GM23338 (cell line): ENCODE measurements around the gene RPL7L1. TPM values are rescaled to one million over a fixed set of nuclear protein-coding genes. Genes with fewer than 3 reads are reported as not detected.
A peak's percentile ranks its signal among the peaks of the same experiment; 100 is the strongest.

Experiments used
- ATAC-seq: fragments of 200-7000 bp; cut with Tn5 transposase; 3 replicates; pipeline ENCODE4 v1.9.1; 2020
- DNase-seq: peaks from one replicate; pipeline ENCODE4 v3.0.0-alpha.2; 2015; ENCODE audit warnings: low spot score
- H2AFZ ChIP-seq: fragments of 200-600 bp; sonication (generic); 2 replicates; pipeline ENCODE4 v1.8.0; 2016; ENCODE audit warnings: antibody characterized with exemption, mild to moderate bottlenecking, moderate library complexity
- H3F3A ChIP-seq: fragments of 200-600 bp; sonication (generic); replicated peaks from 2 replicates; pipeline ENCODE4 v1.8.0; 2017; ENCODE audit warnings: antibody characterized with exemption, mixed run types, low read depth
- H3K27ac ChIP-seq: fragments of 200-600 bp; sonication (generic); 2 replicates; pipeline ENCODE4 v1.6.1; 2016; ENCODE audit warnings: low read depth
- H3K27me3 ChIP-seq: fragments of 200-600 bp; sonication (generic); 2 replicates; pipeline ENCODE4 v1.8.0; 2016; ENCODE audit warnings: mild to moderate bottlenecking, mixed run types, moderate library complexity; ENCODE audit not compliant: insufficient read depth
- H3K36me3 ChIP-seq: fragments of 200-600 bp; sonication (generic); 2 replicates; pipeline ENCODE4 v1.8.0; 2016; ENCODE audit warnings: mild to moderate bottlenecking; ENCODE audit not compliant: insufficient read depth
- H3K4me1 ChIP-seq: fragments of 200-600 bp; sonication (generic); 2 replicates; pipeline ENCODE4 v1.8.0; 2016; ENCODE audit warnings: mild to moderate bottlenecking, moderate library complexity; ENCODE audit not compliant: insufficient read depth
- H3K4me2 ChIP-seq: fragments of 200-600 bp; sonication (generic); 2 replicates; pipeline ENCODE4 v1.7.1; 2017; ENCODE audit warnings: mixed run types
- H3K4me3 ChIP-seq: fragments of 200-600 bp; sonication (generic); 2 replicates; pipeline ENCODE4 v1.6.1; 2016; ENCODE audit warnings: mixed run types
- H3K79me2 ChIP-seq: fragments of 200-600 bp; sonication (generic); replicated peaks from 2 replicates; pipeline ENCODE4 v1.8.0; 2017; ENCODE audit warnings: mild to moderate bottlenecking; ENCODE audit not compliant: insufficient read depth
- H3K9me2 ChIP-seq: fragments of 200-600 bp; sonication (generic); 2 replicates; pipeline ENCODE4 v1.8.0; 2017; ENCODE audit not compliant: insufficient read depth
- H4K20me1 ChIP-seq: fragments of 200-600 bp; sonication (generic); replicated peaks from 2 replicates; pipeline ENCODE4 v1.8.0; 2017; ENCODE audit warnings: mild to moderate bottlenecking; ENCODE audit not compliant: insufficient read depth
- H3K27ac Mint-ChIP-seq: 2 replicates; pipeline ENCODE4 v1.8.0; 2020; ENCODE audit warnings: inconsistent platforms, mild to moderate bottlenecking, moderate library complexity, mixed read lengths
- H3K27me3 Mint-ChIP-seq: 3 replicates; pipeline ENCODE4 v1.8.0; 2022; ENCODE audit warnings: low read depth, mild to moderate bottlenecking, moderate library complexity, mixed read lengths, inconsistent platforms; ENCODE audit not compliant: insufficient read depth, poor library complexity
- H3K36me3 Mint-ChIP-seq: 3 replicates; pipeline ENCODE4 v1.8.0; 2021; ENCODE audit warnings: low read depth, mild to moderate bottlenecking, inconsistent platforms, moderate library complexity, mixed read lengths
- H3K4me1 Mint-ChIP-seq: 3 replicates; pipeline ENCODE4 v1.8.0; 2020; ENCODE audit warnings: mild to moderate bottlenecking, inconsistent platforms, mixed read lengths
- H3K4me3 Mint-ChIP-seq: 3 replicates; pipeline ENCODE4 v1.8.0; 2021; ENCODE audit warnings: moderate library complexity, mild to moderate bottlenecking, inconsistent platforms, mixed read lengths
- H3K9me3 Mint-ChIP-seq: 3 replicates; pipeline ENCODE4 v1.8.0; 2020; ENCODE audit warnings: moderate library complexity, mild to moderate bottlenecking, inconsistent platforms, mixed read lengths
- EZH2 ChIP-seq: fragments of 200-600 bp; sonication (generic); IDR thresholded peaks from one replicate; pipeline ENCODE4 v1.8.0; 2017; ENCODE audit warnings: antibody characterized with exemption, mild to moderate bottlenecking, low read depth; ENCODE audit not compliant: unreplicated experiment
- JUNB ChIP-seq: IDR thresholded peaks from one replicate; pipeline ENCODE4 v1.6.1; 2016; ENCODE audit warnings: antibody characterized with exemption; ENCODE audit not compliant: unreplicated experiment
- POLR2AphosphoS5 ChIP-seq: IDR thresholded peaks from 2 replicates; pipeline ENCODE4 v1.6.1; 2016; ENCODE audit warnings: antibody characterized with exemption, low read depth
- polyA plus RNA-seq: library from polyadenylated mRNA; unstranded; fragments of >200 nt; fragmentation: Nextera tagmentation; extraction: Ambion mirVana; gene quantifications from 2 replicates; pipeline ENCODE4 v1.2.1, GENCODE V29; 2016
- total RNA-seq: library from RNA; depleted of rRNA; stranded (reverse); fragments of >200 nt; shearing (Covaris generic); gene quantifications from 2 replicates; pipeline ENCODE4 v1.2.3, GENCODE V29; 2014
- TF ChIP-seq, protein P1 (sequence below): IDR thresholded peaks from 2 replicates; pipeline ENCODE4 v1.6.1; 2016; ENCODE audit warnings: antibody characterized with exemption
- TF ChIP-seq, protein P2 (sequence below), 2 experiments: fragments of 200-600 bp in 1 of 2; sonication (generic) in 1 of 2; conservative IDR thresholded peaks; 2 replicates each; pipeline versions ENCODE4 v1.5.1 to v1.6.1; 2016 to 2017; ENCODE audit warnings: antibody characterized with exemption in 2 of 2, low read depth in 2 of 2, mild to moderate bottlenecking in 2 of 2, moderate library complexity in 1 of 2
- TF ChIP-seq, protein P3 (sequence below): fragments of 250-450 bp; sonication (Bioruptor Pico); IDR thresholded peaks from 2 replicates; pipeline ENCODE4 v1.5.0; 2020; ENCODE audit warnings: mild to moderate bottlenecking, moderate library complexity

Gene RPL7L1
- total and polyA plus RNA-seq, 2 experiments from 2014 or later: 86.9 to 124 TPM

DNA sequence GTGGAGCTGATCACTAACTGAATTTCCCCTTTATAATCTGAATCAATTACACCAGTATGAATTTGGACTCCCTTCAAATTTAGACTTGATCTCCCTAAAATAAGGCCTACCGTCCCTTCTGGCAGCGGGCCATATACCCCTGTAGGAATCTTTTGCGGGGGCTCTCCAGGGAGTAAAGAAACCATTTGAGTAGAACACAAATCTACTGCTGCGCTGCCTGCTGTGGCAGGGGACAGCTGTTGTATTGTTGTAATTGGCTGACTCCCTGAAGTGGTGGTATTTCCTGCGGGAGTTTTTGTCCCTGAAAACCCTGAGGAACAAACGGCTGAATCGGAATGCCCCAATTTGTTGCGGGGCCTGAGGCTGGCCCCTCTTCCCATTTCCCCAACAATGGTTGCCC, 20.5 kb downstream of the RPL7L1 start:
- no peaks in the 10 kb centered on the region for H3K79me2 ChIP-seq
- H3K4me1 Mint-ChIP-seq: peaks cover 33% of the 10 kb centered on the region
- peak overlapping the region; percentile 31; the same call in 1 of the 2 replicates for H3K4me3 ChIP-seq
- DNase-seq (peak; percentile 41), ATAC-seq (no peak)
- 0 out of 2 replicates have a peak, but pooled peaks cover 3% of the 10 kb centered on the region for H3F3A ChIP-seq
- TF ChIP-seq EZH2: no peak
- no peak for TF ChIP-seq JUNB
- TF ChIP-seq, protein P1, sequence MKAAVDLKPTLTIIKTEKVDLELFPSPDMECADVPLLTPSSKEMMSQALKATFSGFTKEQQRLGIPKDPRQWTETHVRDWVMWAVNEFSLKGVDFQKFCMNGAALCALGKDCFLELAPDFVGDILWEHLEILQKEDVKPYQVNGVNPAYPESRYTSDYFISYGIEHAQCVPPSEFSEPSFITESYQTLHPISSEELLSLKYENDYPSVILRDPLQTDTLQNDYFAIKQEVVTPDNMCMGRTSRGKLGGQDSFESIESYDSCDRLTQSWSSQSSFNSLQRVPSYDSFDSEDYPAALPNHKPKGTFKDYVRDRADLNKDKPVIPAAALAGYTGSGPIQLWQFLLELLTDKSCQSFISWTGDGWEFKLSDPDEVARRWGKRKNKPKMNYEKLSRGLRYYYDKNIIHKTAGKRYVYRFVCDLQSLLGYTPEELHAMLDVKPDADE: no peak
- TF ChIP-seq, protein P2, sequence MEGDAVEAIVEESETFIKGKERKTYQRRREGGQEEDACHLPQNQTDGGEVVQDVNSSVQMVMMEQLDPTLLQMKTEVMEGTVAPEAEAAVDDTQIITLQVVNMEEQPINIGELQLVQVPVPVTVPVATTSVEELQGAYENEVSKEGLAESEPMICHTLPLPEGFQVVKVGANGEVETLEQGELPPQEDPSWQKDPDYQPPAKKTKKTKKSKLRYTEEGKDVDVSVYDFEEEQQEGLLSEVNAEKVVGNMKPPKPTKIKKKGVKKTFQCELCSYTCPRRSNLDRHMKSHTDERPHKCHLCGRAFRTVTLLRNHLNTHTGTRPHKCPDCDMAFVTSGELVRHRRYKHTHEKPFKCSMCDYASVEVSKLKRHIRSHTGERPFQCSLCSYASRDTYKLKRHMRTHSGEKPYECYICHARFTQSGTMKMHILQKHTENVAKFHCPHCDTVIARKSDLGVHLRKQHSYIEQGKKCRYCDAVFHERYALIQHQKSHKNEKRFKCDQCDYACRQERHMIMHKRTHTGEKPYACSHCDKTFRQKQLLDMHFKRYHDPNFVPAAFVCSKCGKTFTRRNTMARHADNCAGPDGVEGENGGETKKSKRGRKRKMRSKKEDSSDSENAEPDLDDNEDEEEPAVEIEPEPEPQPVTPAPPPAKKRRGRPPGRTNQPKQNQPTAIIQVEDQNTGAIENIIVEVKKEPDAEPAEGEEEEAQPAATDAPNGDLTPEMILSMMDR (conservative IDR thresholded peaks at IDR 0.05; ENCODE audit: low read depth in 2 of 2): no peak
- no peak for TF ChIP-seq POLR2AphosphoS5
- TF ChIP-seq, protein P3, sequence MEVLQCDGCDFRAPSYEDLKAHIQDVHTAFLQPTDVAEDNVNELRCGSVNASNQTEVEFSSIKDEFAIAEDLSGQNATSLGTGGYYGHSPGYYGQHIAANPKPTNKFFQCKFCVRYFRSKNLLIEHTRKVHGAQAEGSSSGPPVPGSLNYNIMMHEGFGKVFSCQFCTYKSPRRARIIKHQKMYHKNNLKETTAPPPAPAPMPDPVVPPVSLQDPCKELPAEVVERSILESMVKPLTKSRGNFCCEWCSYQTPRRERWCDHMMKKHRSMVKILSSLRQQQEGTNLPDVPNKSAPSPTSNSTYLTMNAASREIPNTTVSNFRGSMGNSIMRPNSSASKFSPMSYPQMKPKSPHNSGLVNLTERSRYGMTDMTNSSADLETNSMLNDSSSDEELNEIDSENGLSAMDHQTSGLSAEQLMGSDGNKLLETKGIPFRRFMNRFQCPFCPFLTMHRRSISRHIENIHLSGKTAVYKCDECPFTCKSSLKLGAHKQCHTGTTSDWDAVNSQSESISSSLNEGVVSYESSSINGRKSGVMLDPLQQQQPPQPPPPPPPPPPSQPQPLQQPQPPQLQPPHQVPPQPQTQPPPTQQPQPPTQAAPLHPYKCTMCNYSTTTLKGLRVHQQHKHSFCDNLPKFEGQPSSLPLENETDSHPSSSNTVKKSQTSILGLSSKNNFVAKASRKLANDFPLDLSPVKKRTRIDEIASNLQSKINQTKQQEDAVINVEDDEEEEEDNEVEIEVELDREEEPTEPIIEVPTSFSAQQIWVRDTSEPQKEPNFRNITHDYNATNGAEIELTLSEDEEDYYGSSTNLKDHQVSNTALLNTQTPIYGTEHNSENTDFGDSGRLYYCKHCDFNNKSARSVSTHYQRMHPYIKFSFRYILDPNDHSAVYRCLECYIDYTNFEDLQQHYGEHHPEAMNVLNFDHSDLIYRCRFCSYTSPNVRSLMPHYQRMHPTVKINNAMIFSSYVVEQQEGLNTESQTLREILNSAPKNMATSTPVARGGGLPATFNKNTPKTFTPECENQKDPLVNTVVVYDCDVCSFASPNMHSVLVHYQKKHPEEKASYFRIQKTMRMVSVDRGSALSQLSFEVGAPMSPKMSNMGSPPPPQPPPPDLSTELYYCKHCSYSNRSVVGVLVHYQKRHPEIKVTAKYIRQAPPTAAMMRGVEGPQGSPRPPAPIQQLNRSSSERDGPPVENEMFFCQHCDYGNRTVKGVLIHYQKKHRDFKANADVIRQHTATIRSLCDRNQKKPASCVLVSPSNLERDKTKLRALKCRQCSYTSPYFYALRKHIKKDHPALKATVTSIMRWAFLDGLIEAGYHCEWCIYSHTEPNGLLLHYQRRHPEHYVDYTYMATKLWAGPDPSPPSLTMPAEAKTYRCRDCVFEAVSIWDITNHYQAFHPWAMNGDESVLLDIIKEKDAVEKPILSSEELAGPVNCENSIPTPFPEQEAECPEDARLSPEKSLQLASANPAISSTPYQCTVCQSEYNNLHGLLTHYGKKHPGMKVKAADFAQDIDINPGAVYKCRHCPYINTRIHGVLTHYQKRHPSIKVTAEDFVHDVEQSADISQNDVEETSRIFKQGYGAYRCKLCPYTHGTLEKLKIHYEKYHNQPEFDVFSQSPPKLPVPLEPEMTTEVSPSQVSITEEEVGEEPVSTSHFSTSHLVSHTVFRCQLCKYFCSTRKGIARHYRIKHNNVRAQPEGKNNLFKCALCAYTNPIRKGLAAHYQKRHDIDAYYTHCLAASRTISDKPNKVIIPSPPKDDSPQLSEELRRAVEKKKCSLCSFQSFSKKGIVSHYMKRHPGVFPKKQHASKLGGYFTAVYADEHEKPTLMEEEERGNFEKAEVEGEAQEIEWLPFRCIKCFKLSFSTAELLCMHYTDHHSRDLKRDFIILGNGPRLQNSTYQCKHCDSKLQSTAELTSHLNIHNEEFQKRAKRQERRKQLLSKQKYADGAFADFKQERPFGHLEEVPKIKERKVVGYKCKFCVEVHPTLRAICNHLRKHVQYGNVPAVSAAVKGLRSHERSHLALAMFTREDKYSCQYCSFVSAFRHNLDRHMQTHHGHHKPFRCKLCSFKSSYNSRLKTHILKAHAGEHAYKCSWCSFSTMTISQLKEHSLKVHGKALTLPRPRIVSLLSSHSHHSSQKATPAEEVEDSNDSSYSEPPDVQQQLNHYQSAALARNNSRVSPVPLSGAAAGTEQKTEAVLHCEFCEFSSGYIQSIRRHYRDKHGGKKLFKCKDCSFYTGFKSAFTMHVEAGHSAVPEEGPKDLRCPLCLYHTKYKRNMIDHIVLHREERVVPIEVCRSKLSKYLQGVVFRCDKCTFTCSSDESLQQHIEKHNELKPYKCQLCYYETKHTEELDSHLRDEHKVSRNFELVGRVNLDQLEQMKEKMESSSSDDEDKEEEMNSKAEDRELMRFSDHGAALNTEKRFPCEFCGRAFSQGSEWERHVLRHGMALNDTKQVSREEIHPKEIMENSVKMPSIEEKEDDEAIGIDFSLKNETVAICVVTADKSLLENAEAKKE: no peak
- H2AFZ ChIP-seq: peak overlapping the region; percentile 50
- H3K9me3 Mint-ChIP-seq: no peaks in the 10 kb centered on the region
- peak overlapping the region; percentile 47; the same call in 1 of the 2 replicates for H3K27ac Mint-ChIP-seq
- no peaks in the 10 kb centered on the region for H3K36me3 ChIP-seq
- peak overlapping the region; percentile 29; the same call in 1 of the 2 replicates for H3K4me2 ChIP-seq
- peaks cover 8% of the 10 kb centered on the region for H3K27me3 Mint-ChIP-seq
- H3K9me2 ChIP-seq: no peaks in the 10 kb centered on the region
- H3K4me1 ChIP-seq: peaks cover 20% of the 10 kb centered on the region
- peak overlapping the region; percentile 77; the same call in 1 of the 2 replicates for H3K27ac ChIP-seq
- no peaks in the 10 kb centered on the region for H4K20me1 ChIP-seq
- no peaks in the 10 kb centered on the region for H3K36me3 Mint-ChIP-seq
- no peaks in the 10 kb centered on the region for H3K27me3 ChIP-seq
- peak overlapping the region; percentile 8; the same call in 1 of the 3 replicates for H3K4me3 Mint-ChIP-seq
